DND-41 (cell line): ENCODE data around the gene PPP1R12C.

Experiments used
- CTCF ChIP-seq: IDR thresholded peaks from 2 replicates; pipeline ENCODE4 v1.5.1; 2012; ENCODE audit warnings: borderline replicate concordance, low read length, moderate library complexity, mild to moderate bottlenecking; ENCODE audit not compliant: poor library complexity, severe bottlenecking; ENCODE audit errors: extremely low read depth
- EZH2 ChIP-seq: IDR thresholded peaks from 3 replicates; pipeline ENCODE4 v1.6.1; 2012; ENCODE audit warnings: borderline replicate concordance, low read depth, mild to moderate bottlenecking, moderate library complexity, low read length, inconsistent platforms; ENCODE audit not compliant: severe bottlenecking

GRCh38 chr19:55156202-55157063, 39.0 kb upstream of the PPP1R12C start:
- TF ChIP-seq CTCF (no peak), EZH2 (no peak)
